Activated CD4-positive, alpha-beta T cell treated with anti-CD3 and anti-CD28 coated beads for 4 hours (primary cell): ENCODE measurements around the gene LSAMP.

Experiments used
- DNase-seq, 2 donors: peaks; one replicate each; pipeline ENCODE4 v3.0.0-alpha.2; 2020

The LSAMP gene

GRCh38 chr3:116445311-116445841 lies at the start of gene LSAMP:
LSAMP (minus strand) TSS chr3:116445487.
- DNase-seq, result no peak

GRCh38 chr3:116492379-116492778 lies 47.1 kb upstream of the LSAMP start:
- no peak for DNase-seq

DNA sequence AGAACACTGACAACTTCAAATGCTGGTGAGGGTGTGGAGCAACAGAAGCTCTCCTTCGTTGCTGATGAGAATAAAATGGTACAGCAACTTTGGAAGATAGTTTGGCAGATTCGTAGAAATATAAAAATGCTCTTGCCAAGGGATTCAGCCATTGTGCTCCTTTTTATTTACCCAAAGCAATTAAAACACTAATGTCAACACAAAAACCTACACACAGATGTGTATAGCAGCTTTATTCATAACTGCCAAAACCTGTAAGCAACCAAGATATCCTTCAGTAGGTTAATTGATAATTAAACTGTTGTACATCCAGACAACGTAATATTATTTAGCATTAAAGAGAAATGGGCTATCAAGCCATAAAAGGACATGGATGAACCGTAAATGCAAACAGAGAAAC lies 37.8 kb upstream of the LSAMP start:
- no peak for DNase-seq

GRCh38 chr3:116476691-116477090 lies 31.4 kb upstream of the LSAMP start:
- no peak for DNase-seq

DNA sequence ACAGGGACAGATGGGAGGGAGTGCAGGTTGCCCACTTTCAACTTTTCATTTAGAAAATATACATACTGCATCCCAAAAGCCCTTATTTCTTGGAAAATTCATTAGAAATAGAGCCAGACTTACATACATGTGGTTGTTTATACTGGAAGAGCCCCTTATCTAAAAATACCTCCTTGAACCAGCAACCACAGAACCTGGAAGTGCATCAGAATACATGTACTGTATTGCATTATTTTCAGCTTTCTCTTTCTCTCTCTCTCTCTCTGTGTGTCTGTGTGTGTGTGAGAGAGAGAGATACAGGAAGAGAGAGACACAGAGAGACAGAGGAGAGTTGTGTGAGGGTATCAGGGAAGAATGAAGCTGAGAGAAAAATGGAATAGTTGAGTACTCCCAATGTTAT lies 29.5 kb upstream of the LSAMP start:
- DNase-seq, result no peak

DNA sequence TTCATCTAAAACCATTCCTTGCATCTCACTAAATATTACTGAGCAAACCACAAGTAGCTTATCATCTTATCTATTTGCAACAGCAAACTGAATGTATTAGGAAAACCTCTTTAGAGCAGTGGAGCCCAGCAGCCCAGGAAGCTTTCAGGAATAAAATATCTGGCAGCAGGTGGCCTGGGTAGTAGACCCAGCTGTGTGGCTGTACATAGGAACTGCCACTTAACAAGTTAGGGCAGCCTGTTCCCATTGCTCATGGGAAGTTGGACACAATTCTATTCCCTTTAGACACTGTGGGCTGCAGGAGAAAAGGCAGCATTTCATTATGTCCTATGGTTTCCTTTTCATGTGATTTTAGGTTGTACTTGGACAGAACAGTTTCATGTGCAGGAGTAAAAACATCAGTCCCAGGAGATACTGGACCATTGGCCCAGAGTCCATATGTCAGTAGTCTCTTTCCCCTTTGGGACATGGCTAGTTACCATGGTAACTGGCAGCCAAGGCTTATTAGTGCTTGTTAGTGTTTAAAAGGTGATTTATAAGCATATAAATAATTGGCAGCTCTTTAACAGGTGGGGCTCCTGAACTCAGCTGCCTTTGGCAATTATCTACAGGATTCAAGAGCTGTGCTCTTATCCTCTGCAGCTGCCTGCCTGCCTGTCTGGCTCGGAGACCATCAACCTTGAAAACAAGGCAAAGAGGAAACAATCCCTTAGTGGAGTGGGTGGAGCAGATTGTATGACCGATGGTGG lies 28.9 kb upstream of the LSAMP start:
- no peak for DNase-seq

DNA sequence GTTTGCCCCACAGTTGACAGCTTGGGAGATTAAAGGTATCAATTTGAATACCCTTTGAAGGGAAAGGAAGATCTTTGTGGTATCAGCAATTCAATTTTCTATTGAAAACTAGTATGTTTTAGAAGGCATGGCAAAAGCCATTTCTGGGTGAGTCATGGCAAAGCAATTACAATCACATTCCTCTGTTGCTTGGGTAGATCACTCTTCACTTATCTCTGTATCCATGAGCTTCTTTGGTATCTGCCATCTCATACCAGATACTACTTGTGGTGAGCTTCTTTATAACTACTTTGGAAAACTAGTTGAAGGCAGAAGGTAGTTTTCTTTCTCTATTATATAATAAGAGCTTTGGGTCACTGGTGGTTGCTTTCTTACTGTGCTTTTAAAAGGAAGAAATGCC lies 28.3 kb upstream of the LSAMP start:
- no peak for DNase-seq

- no peak for DNase-seq
Observed at GRCh38 chr3:116470605-116471197, 25.4 kb upstream of the LSAMP start.

DNA sequence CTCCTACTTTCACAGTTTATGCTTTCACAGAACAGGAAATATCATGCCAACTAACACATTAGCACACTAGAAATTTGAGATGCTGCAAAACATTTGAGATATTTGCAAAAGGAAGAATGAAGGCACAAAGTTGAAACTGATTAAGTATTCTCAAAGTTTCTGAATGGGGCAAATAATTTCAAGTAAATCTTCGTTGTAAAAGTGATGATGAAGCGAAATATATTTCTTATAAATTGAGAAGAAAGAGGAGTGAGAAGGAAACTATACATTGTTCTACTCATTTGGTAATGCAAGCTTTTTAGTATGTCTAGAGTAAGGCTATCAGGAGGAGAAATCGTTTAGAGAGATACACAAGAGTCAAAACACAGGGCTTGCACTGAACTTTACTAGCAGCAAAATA lies 24.3 kb upstream of the LSAMP start:
- no peak for DNase-seq

- DNase-seq, result no peak
Observed at GRCh38 chr3:116464276-116464798, 19.1 kb upstream of the LSAMP start.

DNA sequence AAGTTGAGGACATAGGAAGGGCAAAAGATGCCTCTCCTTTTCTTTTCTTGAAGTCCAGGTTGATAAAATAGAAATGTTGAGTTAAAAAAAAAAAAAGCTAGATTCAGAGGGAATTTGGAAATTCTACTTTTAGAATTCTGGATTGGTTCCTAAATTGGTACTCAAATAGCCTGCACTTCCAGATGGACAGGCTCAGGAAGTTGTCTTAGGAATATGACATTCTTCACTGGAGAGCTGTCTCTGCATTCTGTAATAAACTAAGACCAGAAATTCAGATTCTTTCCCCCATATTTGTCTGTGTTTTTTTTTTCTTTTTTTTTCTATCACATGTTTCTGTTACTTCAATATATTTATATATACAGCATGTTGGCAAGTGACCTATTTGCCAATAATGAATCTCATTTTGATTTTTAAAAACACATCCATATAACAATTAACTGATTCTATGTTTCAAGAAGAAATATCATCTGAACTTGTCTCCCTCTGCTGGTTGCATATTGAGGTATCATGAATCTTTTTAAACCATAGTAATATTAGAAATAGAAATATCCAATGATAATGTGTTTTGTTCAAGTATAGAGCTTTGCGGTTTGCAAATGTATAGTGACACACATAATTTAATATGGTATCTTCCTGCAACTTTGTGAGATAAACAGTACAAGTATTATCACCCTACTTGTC lies 8.5 kb upstream of the LSAMP start:
- DNase-seq, result no peak

DNA sequence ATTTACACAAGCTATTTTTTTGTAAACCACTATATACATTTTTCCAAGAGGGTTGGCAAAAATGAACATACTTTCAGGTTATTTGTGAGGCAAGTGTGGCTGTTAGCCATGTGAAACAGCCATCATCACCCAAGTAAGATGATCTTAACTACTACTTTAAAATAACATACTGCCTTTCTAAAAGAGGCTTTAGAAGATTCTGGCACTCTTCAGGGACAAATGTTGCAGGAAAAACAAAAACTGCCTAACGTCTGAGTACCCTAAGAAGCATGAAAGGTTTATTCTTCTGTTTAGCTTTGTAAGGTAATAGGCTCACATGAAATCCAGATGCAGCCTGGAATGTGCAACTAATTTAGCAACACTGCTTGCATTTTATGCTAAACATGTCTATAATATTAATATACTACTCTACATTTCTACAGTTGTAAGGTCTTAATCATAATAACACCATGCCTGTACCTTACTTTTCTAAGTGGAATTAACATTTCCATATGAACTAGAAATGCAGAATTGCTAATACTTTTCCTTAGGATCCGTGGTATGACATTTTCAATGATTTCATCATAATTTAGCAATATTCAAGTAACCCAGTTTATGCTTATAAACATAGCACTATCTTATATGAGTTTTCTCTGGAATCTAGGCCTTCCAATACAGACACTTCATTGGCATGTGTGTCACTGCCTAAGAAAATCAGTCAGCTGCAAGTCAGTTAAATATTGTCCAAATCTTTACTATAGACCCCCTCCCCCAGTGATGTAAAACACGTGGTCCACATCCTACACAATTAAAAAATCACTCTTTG lies 4.5 kb upstream of the LSAMP start:
- DNase-seq, result no peak

DNA sequence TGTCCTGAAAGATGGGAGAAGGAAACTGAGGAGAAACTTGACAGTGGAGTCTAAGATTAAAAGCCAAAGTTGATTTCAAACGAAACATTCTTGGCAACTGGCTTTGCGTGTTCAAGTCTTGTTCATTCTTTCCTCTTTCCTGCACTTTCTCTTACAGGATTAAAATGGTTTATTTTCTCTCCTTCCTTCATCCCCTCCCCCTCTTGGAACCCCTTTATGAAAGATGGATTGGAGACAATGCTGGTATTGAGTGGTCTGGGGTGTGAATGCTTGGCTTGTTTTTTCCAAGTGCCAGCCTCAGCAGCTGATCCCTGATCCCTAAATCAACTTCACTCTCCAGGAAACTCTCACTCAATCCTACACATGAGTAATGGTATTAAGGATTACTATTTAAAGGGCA lies 703 bp upstream of the LSAMP start:
- DNase-seq, result no peak

- DNase-seq, result no peak
Observed at GRCh38 chr3:116444819-116445310, 422 bp downstream of the LSAMP start.

DNA sequence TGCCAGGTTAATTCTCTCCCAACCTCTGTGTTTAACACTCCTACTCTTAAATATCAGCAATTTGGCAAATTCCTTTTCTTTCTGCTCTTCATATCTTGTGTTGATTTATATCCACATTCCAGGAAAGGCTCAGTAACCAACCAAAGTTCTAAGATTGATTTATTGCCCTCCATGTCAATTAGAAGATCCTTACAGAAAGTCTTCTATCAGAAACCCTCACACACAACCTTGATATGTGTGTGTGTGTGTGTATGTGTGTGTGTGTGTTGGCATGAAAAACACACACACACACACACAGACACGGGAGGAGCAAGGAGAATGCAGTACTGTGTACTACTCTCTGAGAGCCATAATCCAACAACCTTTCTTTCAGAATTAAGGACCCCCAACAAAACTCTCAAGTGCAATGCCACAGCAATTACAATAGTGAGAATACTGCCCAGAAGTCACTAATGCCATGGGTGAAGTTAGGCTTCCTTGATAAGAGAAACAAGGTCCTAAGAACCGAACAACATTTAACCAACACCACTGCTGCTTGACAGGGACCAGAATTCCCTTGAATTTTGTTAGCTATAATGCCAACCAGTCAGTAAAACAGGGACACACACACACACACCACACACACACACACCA lies 1.1 kb downstream of the LSAMP start:
- DNase-seq, result no peak

DNA sequence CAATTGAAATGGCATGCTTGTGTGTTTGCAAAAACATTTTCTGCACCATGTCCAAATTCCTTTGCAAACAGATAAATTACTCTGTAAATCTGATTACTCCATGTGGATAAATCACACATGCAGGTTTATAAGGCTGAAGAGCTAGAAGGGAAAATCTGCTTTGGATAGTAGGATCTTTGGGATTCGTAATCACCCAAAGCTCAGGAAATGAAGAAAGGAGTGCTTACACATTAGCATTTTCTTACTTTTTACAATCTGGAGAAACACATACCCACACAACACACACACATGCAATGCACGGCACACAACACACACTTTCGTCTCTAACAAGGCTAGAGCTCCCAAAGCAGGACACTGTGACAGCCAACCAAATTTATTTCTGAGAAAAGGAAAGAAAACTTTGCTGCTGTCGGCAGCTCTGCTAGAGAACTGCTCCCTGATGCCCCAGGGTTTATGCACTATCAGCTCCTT lies 2.1 kb downstream of the LSAMP start:
- DNase-seq, result no peak

DNA sequence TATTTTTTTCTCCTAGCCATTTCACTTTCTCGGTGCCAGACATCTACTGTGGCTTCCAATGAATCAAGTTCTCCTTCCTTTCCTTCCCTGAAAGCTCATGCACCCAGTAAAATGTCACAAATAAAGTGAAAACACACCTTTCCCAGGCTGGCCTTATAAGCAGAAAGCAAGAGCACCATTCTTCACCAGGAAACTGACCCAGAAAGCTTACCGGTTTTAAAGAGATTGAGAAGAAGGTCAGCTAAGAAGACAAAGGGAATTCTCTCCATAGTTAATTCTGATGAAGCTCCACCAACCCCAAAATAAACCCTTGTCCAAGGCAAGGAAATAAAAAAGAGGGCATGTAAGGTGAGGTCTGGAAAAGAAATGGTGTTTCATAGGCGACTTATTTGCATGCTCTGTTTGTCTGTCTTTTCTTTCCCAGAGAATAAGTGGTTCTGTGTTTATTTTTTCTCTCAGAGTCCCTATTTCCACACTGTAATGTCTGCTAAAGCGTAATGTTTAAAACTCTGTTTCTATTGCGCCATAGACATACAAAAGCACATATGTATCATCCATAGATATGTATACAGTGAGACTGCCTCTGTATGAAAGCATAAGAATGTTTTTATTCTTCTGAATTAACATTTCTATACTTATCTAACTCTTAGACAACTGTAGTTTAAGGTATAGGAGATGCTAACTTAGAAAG lies 2.8 kb downstream of the LSAMP start:
- DNase-seq, result no peak

DNA sequence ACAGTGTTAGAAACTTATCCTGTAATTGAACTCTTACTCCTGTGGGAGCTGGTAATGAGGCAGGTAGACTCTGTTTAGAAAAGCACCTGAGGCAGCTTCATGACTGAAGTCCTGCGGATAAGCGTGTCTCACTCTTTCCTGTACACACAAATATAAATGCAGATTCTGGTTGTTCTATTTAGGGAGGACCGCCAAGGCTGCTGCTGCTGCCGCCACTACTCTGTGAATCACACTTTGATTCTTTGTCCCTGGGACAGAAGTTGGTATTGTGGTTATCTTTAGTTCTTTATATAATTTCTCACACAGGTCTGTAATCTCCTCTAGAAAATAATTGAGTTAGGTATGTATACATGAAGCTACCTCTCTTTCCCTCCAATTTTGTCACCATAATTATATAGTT lies 3.6 kb downstream of the LSAMP start:
- no peak for DNase-seq

- no peak for DNase-seq
Observed at GRCh38 chr3:116440196-116440595, 5.1 kb downstream of the LSAMP start.

GRCh38 chr3:116433552-116433951 lies 11.7 kb downstream of the LSAMP start:
- no peak for DNase-seq

- no peak for DNase-seq
Observed at GRCh38 chr3:116432795-116433194, 12.5 kb downstream of the LSAMP start.
